AG10803 (cell line): ENCODE data around the gene DOCK4.

ENCODE experiments used
- DNase-seq: peaks from one replicate; pipeline ENCODE4 v3.0.0; 2010; ENCODE audit warnings: low read depth
- H3K4me3 ChIP-seq: 2 replicates; pipeline ENCODE4 v1.5.1; 2011; ENCODE audit warnings: mild to moderate bottlenecking, low read length, control low read depth
- CTCF ChIP-seq: conservative IDR thresholded peaks from 2 replicates; pipeline ENCODE4 v1.5.1; 2011; ENCODE audit warnings: mild to moderate bottlenecking, low read length, control low read depth, inconsistent platforms

The DOCK4 gene

GRCh38 chr7:111784296-111784695, 421.9 kb downstream of the DOCK4 start:
- no peak overlapping the region for H3K4me3 ChIP-seq
- no peak for TF ChIP-seq CTCF
- DNase-seq: no peak

GRCh38 chr7:111783854-111784253, 422.3 kb downstream of the DOCK4 start:
- no peak for TF ChIP-seq CTCF
- H3K4me3 ChIP-seq: no peak overlapping the region
- no peak for DNase-seq

GRCh38 chr7:111780527-111780926, 425.7 kb downstream of the DOCK4 start:
- H3K4me3 ChIP-seq: no peak overlapping the region
- no peak for DNase-seq
- TF ChIP-seq CTCF: no peak

GRCh38 chr7:111775206-111775605, 431.0 kb downstream of the DOCK4 start:
- DNase-seq: no peak
- TF ChIP-seq CTCF: no peak
- H3K4me3 ChIP-seq: no peak overlapping the region

GRCh38 chr7:111772716-111773115, 433.5 kb downstream of the DOCK4 start:
- DNase-seq: no peak
- no peak for TF ChIP-seq CTCF
- H3K4me3 ChIP-seq: no peak overlapping the region

GRCh38 chr7:111771638-111772037, 434.6 kb downstream of the DOCK4 start:
- H3K4me3 ChIP-seq: no peak overlapping the region
- DNase-seq: no peak
- no peak for TF ChIP-seq CTCF

GRCh38 chr7:111770116-111770515, 436.1 kb downstream of the DOCK4 start:
- TF ChIP-seq CTCF: no peak
- DNase-seq: no peak
- no peak overlapping the region for H3K4me3 ChIP-seq
